ENCODE data around the gene HYPK.
"Not testable (repeated sequence)": the region's sequence is repeated elsewhere in the genome, so short reads cannot be mapped to it uniquely, and the experiment has no call there.

HYPK gene

GRCh38 chr15:43795197-43795596, 5.2 kb upstream of the HYPK start:
- no peak for DNase-seq (ENCODE audit: low read depth in 1 of 2, low spot score in 1 of 2)

GRCh38 chr15:43795997-43796396, 4.4 kb upstream of the HYPK start:
- DNase-seq (ENCODE audit: low read depth in 1 of 2, low spot score in 1 of 2), result no peak

GRCh38 chr15:43796566-43796965, 3.8 kb upstream of the HYPK start:
- DNase-seq (ENCODE audit: low read depth in 1 of 2, low spot score in 1 of 2), result no peak

GRCh38 chr15:43799209-43799944, 1.0 kb upstream of the HYPK start:
- DNase-seq (ENCODE audit: low read depth in 1 of 2, low spot score in 1 of 2), result no peak

- DNase-seq (ENCODE audit: low read depth in 1 of 2, low spot score in 1 of 2), result no peak
Measured at GRCh38 chr15:43799945-43800285, 484 bp upstream of the HYPK start, which contains the start of gene SERINC4. TSS of gene SERINC4 (minus strand) at chr15:43800220. CDS start at chr15:43799986, 234 bp downstream.

GRCh38 chr15:43802676-43803075, 2.3 kb downstream of the HYPK start:
- DNase-seq (ENCODE audit: low read depth in 1 of 2, low spot score in 1 of 2), result not testable (repeated sequence)

- DNase-seq (ENCODE audit: low read depth in 1 of 2, low spot score in 1 of 2), result no peak
Measured at GRCh38 chr15:43808435-43808950, 8.1 kb downstream of the HYPK start.

GRCh38 chr15:43808960-43809678, 8.7 kb downstream of the HYPK start:
- no peak for DNase-seq (ENCODE audit: low read depth in 1 of 2, low spot score in 1 of 2)

- not testable (repeated sequence) for DNase-seq (ENCODE audit: low read depth in 1 of 2, low spot score in 1 of 2)
Measured at GRCh38 chr15:43815064-43815463, 14.7 kb downstream of the HYPK start.

- no peak for DNase-seq (ENCODE audit: low read depth in 1 of 2, low spot score in 1 of 2)
Measured at GRCh38 chr15:43821505-43821904, 21.1 kb downstream of the HYPK start.

- DNase-seq (ENCODE audit: low read depth in 1 of 2, low spot score in 1 of 2), result peak; percentile 70 to 95
Measured at GRCh38 chr15:43824302-43825246, 24.2 kb downstream of the HYPK start, which contains the start of gene MFAP1. TSS of gene MFAP1 (minus strand) at chr15:43824690. CDS start at chr15:43824569, 121 bp downstream.

- DNase-seq (ENCODE audit: low read depth in 1 of 2, low spot score in 1 of 2), result not testable (repeated sequence)
Measured at GRCh38 chr15:43825305-43825704, 24.9 kb downstream of the HYPK start.

- DNase-seq (ENCODE audit: low read depth in 1 of 2, low spot score in 1 of 2), result no peak
Measured at GRCh38 chr15:43826029-43826507, 25.7 kb downstream of the HYPK start.

- peak; percentile 42 to 72 for DNase-seq (ENCODE audit: low read depth in 1 of 2, low spot score in 1 of 2)
Measured at GRCh38 chr15:43826508-43827341, 26.3 kb downstream of the HYPK start, which contains the start of gene WDR76. TSS of gene WDR76 (plus strand) at chr15:43827002. CDS start at chr15:43827033, 31 bp downstream.

- peak in 1 of 2 donors; percentile 27 for DNase-seq (ENCODE audit: low read depth in 1 of 2, low spot score in 1 of 2)
Measured at GRCh38 chr15:43828061-43828657, 27.8 kb downstream of the HYPK start.

- DNase-seq (ENCODE audit: low read depth in 1 of 2, low spot score in 1 of 2), result not testable (repeated sequence)
Measured at GRCh38 chr15:43829951-43830540, 29.6 kb downstream of the HYPK start.

GRCh38 chr15:43830691-43831275, 30.4 kb downstream of the HYPK start:
- not testable (repeated sequence) for DNase-seq (ENCODE audit: low read depth in 1 of 2, low spot score in 1 of 2)

GRCh38 chr15:43831519-43832052, 31.2 kb downstream of the HYPK start:
- DNase-seq (ENCODE audit: low read depth in 1 of 2, low spot score in 1 of 2), result not testable (repeated sequence)
